ENCODE measurements around the gene EGFL7. TPM values are rescaled to one million over a fixed set of nuclear protein-coding genes. Genes with fewer than 3 reads are reported as not detected.

EGFL7 gene
- total and polyA plus RNA-seq, 5 donors, result 73.3 to 148 (median 83.6) TPM

DNA sequence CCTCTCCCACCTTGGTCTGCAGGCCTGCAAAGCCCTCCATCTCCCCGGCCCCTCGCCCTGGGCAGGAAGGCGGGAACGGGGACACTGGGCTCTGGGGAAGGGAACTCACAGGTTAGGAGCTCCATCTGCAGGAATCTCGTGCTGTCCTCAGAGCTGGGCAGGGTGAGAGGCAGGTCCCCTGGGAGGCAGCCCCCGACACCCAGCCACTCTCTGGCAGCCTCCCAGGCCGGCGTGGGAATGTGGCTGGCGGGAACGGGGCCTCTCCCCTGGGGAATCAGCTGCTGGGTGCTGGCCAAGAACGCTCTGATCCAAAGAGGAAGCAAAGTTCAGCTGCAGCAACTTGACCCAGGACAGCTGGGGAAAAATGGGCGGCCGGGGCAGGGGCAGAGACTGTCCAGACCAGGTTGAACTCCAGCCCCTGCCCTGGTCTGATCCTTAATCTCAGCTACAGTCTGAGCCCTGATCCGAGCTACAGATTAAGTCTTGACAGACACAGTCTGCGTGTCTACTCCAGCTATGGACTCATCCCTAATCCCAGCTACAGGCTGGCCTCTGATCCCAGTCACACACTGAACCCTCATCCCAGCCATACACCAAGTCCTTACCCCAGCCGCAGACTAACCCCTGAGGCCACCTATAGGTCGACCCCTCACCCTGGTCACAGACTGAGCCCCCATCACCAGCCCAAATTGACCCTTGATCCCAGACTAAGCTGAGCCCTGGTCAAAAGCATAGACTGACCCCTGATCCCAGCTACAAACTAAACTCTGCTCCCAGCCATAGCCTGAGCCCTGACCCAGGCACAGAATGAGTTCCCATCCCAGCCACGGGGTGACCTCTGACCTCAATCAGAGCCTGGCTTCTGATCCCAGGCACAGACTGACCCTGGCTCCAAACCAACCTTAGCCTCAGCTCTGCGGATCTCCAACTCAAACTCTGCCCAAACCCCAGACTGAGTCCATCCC is 37.3 kb upstream of the EGFL7 start:
- WGBS, result 16% methylated on average over 19 of the region's 19 CpGs
- ATAC-seq, result peak; percentile 70 to 79
- intact Hi-C loops (cut with DNase I), result no loop called here

DNA sequence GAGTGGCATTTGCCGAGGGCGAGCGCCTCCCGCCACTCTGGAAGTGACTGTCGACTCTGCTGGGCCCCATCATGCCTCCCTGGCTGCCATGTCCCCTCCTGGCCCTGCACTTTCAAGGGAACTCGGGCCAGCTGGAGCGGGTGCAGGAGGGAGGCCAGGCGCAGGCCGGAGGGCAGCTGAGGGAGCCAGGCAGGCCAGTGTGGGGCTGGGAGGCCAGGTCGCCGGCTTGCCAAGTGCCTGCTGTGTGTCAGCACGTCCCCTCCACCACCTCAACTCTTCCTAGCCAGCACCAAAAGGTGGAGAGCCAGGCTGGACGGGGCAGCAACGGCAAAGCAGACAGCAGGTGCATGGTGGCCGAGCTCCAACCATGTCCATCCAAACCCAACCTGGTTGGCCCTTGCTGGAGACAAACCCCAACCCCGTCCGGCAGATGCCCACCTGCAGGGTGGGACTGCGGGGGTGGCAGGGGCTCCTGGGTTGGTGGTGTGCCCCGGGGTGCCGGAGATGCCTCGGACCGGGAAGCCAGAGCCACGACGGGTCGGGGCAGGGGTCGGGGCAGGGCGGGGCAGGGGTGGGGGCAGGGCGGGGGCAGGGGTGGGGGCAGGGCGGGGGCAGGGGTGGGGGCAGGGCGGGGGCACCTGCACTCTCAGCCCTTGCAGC is 36.5 kb upstream of the EGFL7 start:
- no peak overlapping the region for H3K27ac ChIP-seq (ENCODE audit: low read length)
- H3K4me1 ChIP-seq (ENCODE audit: control insufficient read depth, insufficient read depth, low read length), result no peaks in the 10 kb centered on the region
- WGBS, result 66% methylated on average over 29 of the region's 30 CpGs
- H3K4me3 ChIP-seq (ENCODE audit: low read length), result no peak overlapping the region
- ATAC-seq (peak; percentile 2 to 3), DNase-seq (peak; percentile 33 to 70 (median 62))
- H3K27me3 ChIP-seq (ENCODE audit: control insufficient read depth, insufficient read depth), result no peaks in the 10 kb centered on the region
- H3K9me3 ChIP-seq (ENCODE audit: control insufficient read depth, low read length), result no peaks in the 10 kb centered on the region
- intact Hi-C loops (cut with DNase I), result no loop called here

More for the DNA sequence above, 37.3 kb upstream of the EGFL7 start:
- H3K4me3 ChIP-seq (ENCODE audit: low read length), result no peak overlapping the region
- peak; percentile 87 to 95 (median 94) for DNase-seq
- H3K4me1 ChIP-seq (ENCODE audit: control insufficient read depth, insufficient read depth, low read length), result no peaks in the 10 kb centered on the region
- no peaks in the 10 kb centered on the region for H3K9me3 ChIP-seq (ENCODE audit: control insufficient read depth, low read length)
- no peaks in the 10 kb centered on the region for H3K27me3 ChIP-seq (ENCODE audit: control insufficient read depth, insufficient read depth)
- peak overlapping the region; percentile 4 for H3K27ac ChIP-seq (ENCODE audit: low read length)

DNA sequence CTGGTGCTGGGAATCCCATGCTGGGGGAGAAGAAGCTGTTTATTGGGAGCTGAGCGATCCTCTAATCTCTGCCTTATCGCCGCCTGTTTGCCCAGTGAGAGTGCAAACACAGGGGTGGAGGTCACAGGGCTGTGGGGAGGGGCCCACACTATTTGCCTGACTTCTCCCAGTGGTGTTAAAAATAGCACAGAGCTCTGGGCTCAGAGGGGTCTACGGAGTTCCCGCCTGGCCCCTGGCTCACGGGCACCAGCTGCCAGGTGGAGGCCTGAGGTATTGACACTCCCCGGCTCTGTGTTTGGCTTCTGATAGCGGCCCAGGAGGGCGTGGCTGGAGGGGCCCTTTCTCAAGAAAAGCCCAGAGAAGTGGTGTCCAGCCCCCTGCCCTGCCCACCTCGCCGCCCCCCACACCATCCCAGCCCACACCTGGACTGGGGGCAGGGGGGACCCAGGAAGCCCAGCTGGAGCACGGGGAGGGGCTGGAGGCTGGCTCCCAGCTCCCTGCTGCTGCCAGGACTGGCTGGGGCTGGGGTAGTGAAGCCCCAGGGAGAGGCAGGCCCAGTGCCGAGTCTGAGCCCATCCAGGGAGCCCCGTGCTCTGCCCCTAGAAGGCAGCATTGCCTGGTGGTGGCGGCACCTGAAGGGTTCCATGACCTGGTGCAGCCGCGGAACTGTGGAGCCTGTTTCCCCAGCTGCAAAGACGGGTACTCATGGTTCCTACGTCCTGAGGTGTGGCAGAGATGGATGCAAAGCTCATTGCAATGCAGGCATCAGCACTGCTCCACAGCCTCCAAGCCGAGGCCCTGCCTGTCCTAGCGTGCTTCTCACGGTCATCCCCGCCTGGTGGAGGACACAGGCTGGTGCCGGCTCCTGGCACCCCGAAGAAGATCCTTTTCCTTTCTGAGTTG is 35.7 kb upstream of the EGFL7 start:
- intact Hi-C loops (cut with DNase I), result no loop called here
- Histone ChIP-seq H3K27ac (ENCODE audit: low read length) (no peak overlapping the region), H3K9me3 (ENCODE audit: control insufficient read depth, low read length) (no peaks in the 10 kb centered on the region), H3K27me3 (ENCODE audit: control insufficient read depth, insufficient read depth) (no peaks in the 10 kb centered on the region), H3K4me3 (ENCODE audit: low read length) (no peak overlapping the region), H3K4me1 (ENCODE audit: control insufficient read depth, insufficient read depth, low read length) (no peaks in the 10 kb centered on the region)
- 75% methylated on average over 25 of the region's 25 CpGs for WGBS
- ATAC-seq, result no peak
- DNase-seq, result peak; percentile 13 to 46 (median 33)

DNA sequence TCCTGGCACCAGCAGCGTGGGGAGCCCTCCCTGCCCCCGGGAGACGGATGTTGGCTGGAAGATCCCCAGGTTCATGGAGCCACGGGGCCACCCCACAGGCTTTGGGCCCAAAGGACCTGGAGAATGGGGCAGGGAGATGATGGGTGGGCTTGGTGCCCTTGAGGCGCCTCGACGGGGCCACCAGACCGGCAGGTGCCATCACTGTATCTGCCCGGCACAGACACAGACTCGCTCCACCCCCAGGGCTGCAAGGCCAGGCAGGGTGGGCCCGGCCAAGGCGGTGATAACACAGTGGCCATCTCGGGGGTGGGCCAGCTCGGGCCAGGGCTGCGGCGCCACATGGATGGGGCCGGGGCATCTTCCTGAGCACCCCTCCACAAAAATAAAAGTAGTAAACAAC is 35.0 kb upstream of the EGFL7 start:
- intact Hi-C loops (cut with DNase I), result no loop called here
- DNase-seq (peak in 1 of 3 donors; percentile 47), ATAC-seq (no peak)
- Histone ChIP-seq H3K4me1 (ENCODE audit: control insufficient read depth, insufficient read depth, low read length) (no peaks in the 10 kb centered on the region), H3K9me3 (ENCODE audit: control insufficient read depth, low read length) (no peaks in the 10 kb centered on the region), H3K27ac (ENCODE audit: low read length) (no peak overlapping the region), H3K27me3 (ENCODE audit: control insufficient read depth, insufficient read depth) (no peaks in the 10 kb centered on the region), H3K4me3 (ENCODE audit: low read length) (no peak overlapping the region)
- WGBS, result 90% methylated on average over 17 of the region's 17 CpGs

DNA sequence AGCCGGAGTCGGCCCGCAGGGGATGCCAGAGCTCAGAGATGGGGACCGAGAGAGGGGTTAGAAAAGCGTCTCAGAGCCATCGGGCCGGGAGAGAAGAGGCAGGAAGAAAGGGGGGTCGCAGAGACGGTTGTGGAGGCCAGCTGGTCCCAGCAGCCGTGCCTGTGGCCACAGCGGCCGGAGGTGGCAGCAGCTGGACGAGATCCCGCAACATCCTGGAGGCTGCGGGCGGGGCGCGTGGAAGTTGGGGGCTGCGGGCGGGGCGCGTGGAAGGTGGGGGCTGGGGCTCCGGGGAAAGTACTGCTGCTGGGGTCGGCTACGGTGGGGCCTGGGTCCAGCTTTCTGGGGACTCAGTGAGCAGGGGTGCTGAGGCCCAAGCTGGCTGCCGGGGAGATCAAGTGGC is 34.4 kb upstream of the EGFL7 start:
- ATAC-seq (no peak), DNase-seq (peak in 1 of 3 donors; percentile 39)
- H3K4me1 ChIP-seq (ENCODE audit: control insufficient read depth, insufficient read depth, low read length), result no peaks in the 10 kb centered on the region
- intact Hi-C loops (cut with DNase I), result no loop called here
- no peak overlapping the region for H3K4me3 ChIP-seq (ENCODE audit: low read length)
- H3K27ac ChIP-seq (ENCODE audit: low read length), result no peak overlapping the region
- H3K27me3 ChIP-seq (ENCODE audit: control insufficient read depth, insufficient read depth), result no peaks in the 10 kb centered on the region
- WGBS, result 56% methylated on average over 26 of the region's 26 CpGs
- no peaks in the 10 kb centered on the region for H3K9me3 ChIP-seq (ENCODE audit: control insufficient read depth, low read length)

DNA sequence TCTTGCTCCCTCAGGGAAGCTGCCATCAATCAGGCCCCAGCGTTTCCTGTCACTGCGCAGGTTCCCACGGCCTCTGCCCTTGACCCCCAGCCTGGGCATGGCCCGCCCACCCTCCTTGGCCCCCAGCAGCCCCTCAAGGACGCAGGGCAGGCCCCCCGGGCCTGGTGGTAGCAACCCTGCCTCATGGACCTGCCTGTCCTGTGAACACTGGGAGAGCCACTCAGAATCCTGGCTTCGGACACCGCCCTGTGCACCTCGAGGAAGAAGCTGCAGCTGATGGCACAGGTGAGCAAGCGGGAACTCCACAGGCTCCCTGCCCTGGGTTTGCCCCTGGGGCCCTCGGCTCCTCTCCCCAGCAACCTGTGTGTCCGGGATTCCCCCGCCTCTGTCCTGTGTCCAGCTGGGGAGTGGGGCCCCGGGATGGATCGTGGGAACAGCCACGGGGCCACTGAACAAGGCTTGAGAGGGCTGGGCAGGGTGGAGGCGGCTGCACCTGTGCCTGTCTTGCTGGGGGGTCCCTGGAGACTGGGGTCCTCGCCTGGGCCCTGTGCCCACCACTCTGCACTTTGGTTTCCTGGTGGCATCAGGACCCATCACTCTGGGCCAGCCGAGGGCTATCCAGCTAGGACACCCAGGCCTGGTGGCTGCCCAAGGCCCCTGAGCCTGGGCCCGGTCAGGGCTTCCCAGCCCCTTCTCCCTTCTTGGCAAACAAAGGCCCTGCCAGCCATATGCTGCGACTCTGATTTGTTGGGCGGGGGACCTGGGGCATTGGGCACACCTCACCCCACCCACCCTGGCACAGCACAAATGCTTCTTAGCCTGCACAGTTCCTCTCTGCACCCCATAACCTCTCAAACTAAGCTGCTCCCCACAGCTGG is 33.5 kb upstream of the EGFL7 start:
- WGBS, result 84% methylated on average over 22 of the region's 22 CpGs
- no peaks in the 10 kb centered on the region for H3K9me3 ChIP-seq (ENCODE audit: control insufficient read depth, low read length)
- no peak for ATAC-seq
- no peaks in the 10 kb centered on the region for H3K27me3 ChIP-seq (ENCODE audit: control insufficient read depth, insufficient read depth)
- peak in 1 of 3 donors; percentile 38 for DNase-seq
- no peaks in the 10 kb centered on the region for H3K4me1 ChIP-seq (ENCODE audit: control insufficient read depth, insufficient read depth, low read length)
- intact Hi-C loops (cut with DNase I), result no loop called here
- no peak overlapping the region for H3K27ac ChIP-seq (ENCODE audit: low read length)
- H3K4me3 ChIP-seq (ENCODE audit: low read length), result no peak overlapping the region

DNA sequence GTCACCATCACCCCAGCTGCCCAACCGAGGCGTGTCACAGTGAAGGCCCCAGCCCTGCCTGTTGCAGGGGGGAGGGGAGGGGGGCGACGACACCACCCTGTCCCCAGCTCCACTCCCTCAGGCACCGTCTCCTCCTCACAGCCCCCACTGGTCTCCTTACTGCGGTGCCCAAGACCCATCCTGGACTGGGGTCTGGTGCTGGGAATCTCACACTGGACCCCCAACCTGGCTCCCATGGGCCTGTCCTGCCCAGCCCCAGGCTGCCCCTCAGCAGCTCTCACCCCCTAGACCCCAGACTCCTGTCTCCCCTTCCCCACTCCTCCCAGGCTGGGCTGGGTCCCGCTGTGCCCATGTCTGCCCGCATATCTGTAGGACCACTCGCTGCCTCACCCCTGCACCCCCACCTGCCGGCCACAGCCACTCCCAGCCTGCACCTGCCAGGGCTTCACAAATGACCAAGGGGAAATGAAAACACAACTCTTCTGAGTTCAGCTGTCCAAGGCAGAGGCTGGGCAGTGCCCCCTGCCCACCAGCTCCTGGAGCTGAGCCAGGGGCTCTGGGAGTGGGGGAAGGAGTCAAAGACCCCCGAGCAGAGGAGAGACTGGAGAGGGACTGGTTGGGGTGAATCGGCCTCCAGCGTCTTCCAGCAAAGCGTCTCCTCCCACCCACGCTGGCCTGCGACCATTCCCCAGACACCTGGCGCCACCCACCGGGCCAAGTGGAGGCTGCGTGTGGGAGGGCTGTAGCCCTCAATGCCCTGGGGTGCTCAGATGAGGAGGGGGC is 32.6 kb upstream of the EGFL7 start:
- DNase-seq (peak in 2 of 3 donors; percentile 83 to 86), ATAC-seq (peak; percentile 50)
- Histone ChIP-seq H3K9me3 (ENCODE audit: control insufficient read depth, low read length) (no peaks in the 10 kb centered on the region), H3K4me3 (ENCODE audit: low read length) (no peak overlapping the region), H3K27ac (ENCODE audit: low read length) (no peak overlapping the region), H3K4me1 (ENCODE audit: control insufficient read depth, insufficient read depth, low read length) (no peaks in the 10 kb centered on the region), H3K27me3 (ENCODE audit: control insufficient read depth, insufficient read depth) (no peaks in the 10 kb centered on the region)
- 43% methylated on average over 19 of the region's 19 CpGs for WGBS
- intact Hi-C loops (cut with DNase I), result loop anchor here (2.0 kb wide), 3 partner anchors 141 to 145 kb away; no protein-coding TSS in a partner anchor

DNA sequence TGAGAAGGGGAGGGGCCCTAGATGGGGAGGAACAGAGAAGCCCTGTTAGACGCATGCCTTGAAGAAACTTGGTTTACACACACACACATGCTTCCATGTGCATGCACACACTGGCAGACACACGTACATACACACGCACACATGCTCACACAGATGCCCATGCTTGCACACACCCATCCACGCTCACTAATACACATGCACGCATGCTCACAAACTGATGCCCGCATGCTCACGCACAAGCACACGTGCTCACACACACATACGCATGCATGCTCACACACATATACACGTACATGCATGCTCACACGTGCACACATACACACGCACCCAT is 32.1 kb upstream of the EGFL7 start:
- Histone ChIP-seq H3K27ac (ENCODE audit: low read length) (no peak overlapping the region), H3K27me3 (ENCODE audit: control insufficient read depth, insufficient read depth) (no peaks in the 10 kb centered on the region), H3K4me3 (ENCODE audit: low read length) (no peak overlapping the region), H3K9me3 (ENCODE audit: control insufficient read depth, low read length) (no peaks in the 10 kb centered on the region), H3K4me1 (ENCODE audit: control insufficient read depth, insufficient read depth, low read length) (no peaks in the 10 kb centered on the region)
- DNase-seq, result no peak
- no peak for ATAC-seq
- 62% methylated on average over 12 of the region's 12 CpGs for WGBS
- intact Hi-C loops (cut with DNase I), result loop anchor here (2.0 kb wide), 3 partner anchors 142 to 146 kb away; no protein-coding TSS in a partner anchor

DNA sequence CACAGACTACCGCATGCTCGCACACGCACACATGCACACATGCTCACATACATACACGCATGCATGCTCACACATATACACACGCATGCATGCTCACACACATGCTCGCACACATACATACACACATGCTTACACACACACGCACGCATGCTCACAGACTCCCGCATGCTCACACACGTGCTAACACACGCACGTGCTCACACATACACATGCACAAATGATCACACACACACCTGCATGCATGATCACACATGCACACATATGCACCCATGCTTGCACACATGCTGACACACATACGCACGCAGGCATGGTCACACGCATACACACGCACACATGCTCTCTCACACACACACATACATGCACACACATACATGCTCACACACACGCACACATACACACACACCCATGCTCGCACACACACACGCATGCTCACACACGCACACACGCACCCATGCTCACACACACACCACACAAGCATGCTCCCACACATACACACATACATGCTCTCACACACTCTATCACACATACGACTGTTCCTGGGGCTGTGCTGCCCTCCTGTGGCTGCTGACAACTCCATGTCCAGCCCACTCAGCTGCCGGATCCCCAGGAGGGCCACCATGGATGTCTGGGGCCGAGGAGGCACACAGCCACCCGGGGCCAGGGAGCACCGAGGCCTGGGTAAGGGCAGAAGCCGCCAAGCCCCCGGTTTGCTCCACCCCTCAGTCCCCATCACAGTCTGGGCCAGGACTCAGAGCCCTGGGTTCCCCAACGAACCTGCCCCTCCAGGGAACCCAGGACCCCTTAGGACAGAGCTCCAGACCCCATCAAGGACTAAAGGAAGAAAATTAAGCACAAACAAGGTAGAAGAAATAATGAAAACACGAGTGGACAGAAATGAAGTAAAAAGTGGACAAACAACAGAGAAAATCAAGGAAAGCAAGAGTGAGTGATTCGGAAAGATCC is 31.4 kb upstream of the EGFL7 start:
- ATAC-seq, result peak; percentile 83 to 86
- H3K27ac ChIP-seq (ENCODE audit: low read length), result no peak overlapping the region
- peak; percentile 84 to 93 (median 92) for DNase-seq
- H3K9me3 ChIP-seq (ENCODE audit: control insufficient read depth, low read length), result no peaks in the 10 kb centered on the region
- no peaks in the 10 kb centered on the region for H3K4me1 ChIP-seq (ENCODE audit: control insufficient read depth, insufficient read depth, low read length)
- H3K27me3 ChIP-seq (ENCODE audit: control insufficient read depth, insufficient read depth), result no peaks in the 10 kb centered on the region
- H3K4me3 ChIP-seq (ENCODE audit: low read length), result no peak overlapping the region
- intact Hi-C loops (cut with DNase I), result loop anchor here (2.0 kb wide), 3 partner anchors 143 to 147 kb away; no protein-coding TSS in a partner anchor
- 52% methylated on average over 31 of the region's 31 CpGs for WGBS

Measured in right cardiac atrium (tissue), 5 donors.